ENCODE data around the gene BASP1.

BASP1 gene

DNA sequence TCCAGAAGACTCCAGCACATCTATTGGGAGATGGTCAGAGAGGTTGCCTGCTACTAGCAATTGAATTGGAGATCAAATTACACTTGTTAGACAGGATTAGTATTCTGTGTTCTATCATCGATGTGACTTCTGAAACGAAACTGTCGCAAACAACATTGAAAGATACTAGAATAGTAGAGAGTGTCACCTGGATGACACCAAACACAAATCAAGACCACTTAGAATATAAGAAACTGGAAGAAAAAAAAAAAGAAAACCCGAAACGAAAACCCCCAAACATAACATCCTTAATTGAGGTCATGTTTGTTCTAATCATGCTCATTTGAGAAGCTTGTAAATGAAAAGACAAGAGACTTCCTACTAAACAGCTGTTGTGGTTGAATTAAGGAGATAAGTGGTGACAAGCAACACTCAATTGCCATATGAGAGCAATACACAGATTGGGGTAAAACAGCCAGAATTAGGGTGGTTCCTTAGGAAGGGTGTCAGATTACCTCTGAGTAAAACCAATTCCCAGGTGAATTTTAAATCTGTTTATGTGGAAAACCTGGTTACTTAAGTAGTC, 97.6 kb downstream of the BASP1 start:
- no CpG with 5 or more reads among the region's 5 CpGs for WGBS, 2 donors (ENCODE audit: extremely low coverage in 2 of 2, insufficient read length in 2 of 2, insufficient replicate concordance in 1 of 2)
- no peak overlapping the region for H2BK5ac ChIP-seq (ENCODE audit: low read length)
- no peak for DNase-seq (ENCODE audit: low spot score)

GRCh38 chr5:17315710-17316221, 98.3 kb downstream of the BASP1 start:
- WGBS, 2 donors (ENCODE audit: extremely low coverage in 2 of 2, insufficient read length in 2 of 2, insufficient replicate concordance in 1 of 2), result no CpG with 5 or more reads among the region's 11 CpGs
- Histone ChIP-seq H3K14ac (ENCODE audit: low read length) (no peak overlapping the region), H3K27ac (replicated peaks; ENCODE audit: low read length) (no peak overlapping the region), H3K36me3 (replicated peaks in 1 of 2; ENCODE audit: control insufficient read depth in 2 of 2, insufficient read depth in 2 of 2, low read length in 2 of 2) (no peaks in the 10 kb centered on the region), H2AK5ac (ENCODE audit: low read depth, low read length) (no peak overlapping the region), H3K9me3 (replicated peaks in 1 of 2; ENCODE audit: control insufficient read depth in 2 of 2, insufficient read depth in 1 of 2, low read depth in 1 of 2, low read length in 2 of 2) (no peaks in the 10 kb centered on the region), H4K8ac (ENCODE audit: low read depth, low read length) (no peak overlapping the region), H3K4ac (ENCODE audit: low read length) (no peak overlapping the region), H3K18ac (ENCODE audit: low read length) (no peak overlapping the region), H2BK15ac (ENCODE audit: low read length) (no peak overlapping the region), H4K91ac (ENCODE audit: low read depth, low read length, poor library complexity) (no peak overlapping the region), H2BK5ac (ENCODE audit: low read length) (no peak overlapping the region), H2BK12ac (ENCODE audit: low read length) (no peak overlapping the region), H3K27me3 (ENCODE audit: control insufficient read depth in 3 of 3, insufficient read depth in 3 of 3, low read depth in 1 of 3, low read length in 3 of 3) (no peaks in the 10 kb centered on the region), H3K23ac (ENCODE audit: low read depth, low read length, poor library complexity) (no peak overlapping the region), H2BK120ac (ENCODE audit: low read depth, low read length) (no peak overlapping the region), H3K4me3 (ENCODE audit: low read length in 2 of 2) (no peak overlapping the region), H3K4me2 (ENCODE audit: insufficient read depth, low read length, poor library complexity, severe bottlenecking) (no peak overlapping the region), H3K4me1 (ENCODE audit: control insufficient read depth in 2 of 2, insufficient read depth in 1 of 2, low read depth in 1 of 2, low read length in 2 of 2) (peaks cover 3 to 10% of the 10 kb centered on the region in 2 donors), H2AFZ (ENCODE audit: low read length) (no peak overlapping the region), H3K9ac (ENCODE audit: low read depth, low read length, poor library complexity) (no peak overlapping the region), H3K79me1 (ENCODE audit: low read depth, low read length) (no peaks in the 10 kb centered on the region)
- DNase-seq (ENCODE audit: low spot score), result no peak

More for the DNA sequence above, 97.6 kb downstream of the BASP1 start:
- Histone ChIP-seq H4K91ac (ENCODE audit: low read depth, low read length, poor library complexity) (no peak overlapping the region), H3K36me3 (replicated peaks in 1 of 2; ENCODE audit: control insufficient read depth in 2 of 2, insufficient read depth in 2 of 2, low read length in 2 of 2) (no peaks in the 10 kb centered on the region), H3K14ac (ENCODE audit: low read length) (no peak overlapping the region), H3K4me2 (ENCODE audit: insufficient read depth, low read length, poor library complexity, severe bottlenecking) (no peak overlapping the region), H3K9me3 (replicated peaks in 1 of 2; ENCODE audit: control insufficient read depth in 2 of 2, insufficient read depth in 1 of 2, low read depth in 1 of 2, low read length in 2 of 2) (no peaks in the 10 kb centered on the region), H2BK12ac (ENCODE audit: low read length) (no peak overlapping the region), H3K4me3 (ENCODE audit: low read length in 2 of 2) (no peak overlapping the region), H3K23ac (ENCODE audit: low read depth, low read length, poor library complexity) (no peak overlapping the region), H3K27me3 (ENCODE audit: control insufficient read depth in 3 of 3, insufficient read depth in 3 of 3, low read depth in 1 of 3, low read length in 3 of 3) (no peaks in the 10 kb centered on the region), H3K4me1 (ENCODE audit: control insufficient read depth in 2 of 2, insufficient read depth in 1 of 2, low read depth in 1 of 2, low read length in 2 of 2) (peaks cover 3 to 10% of the 10 kb centered on the region in 2 donors), H2AFZ (ENCODE audit: low read length) (no peak overlapping the region), H3K18ac (ENCODE audit: low read length) (no peak overlapping the region), H3K27ac (replicated peaks; ENCODE audit: low read length) (no peak overlapping the region), H2AK5ac (ENCODE audit: low read depth, low read length) (no peak overlapping the region), H3K79me1 (ENCODE audit: low read depth, low read length) (no peaks in the 10 kb centered on the region), H3K9ac (ENCODE audit: low read depth, low read length, poor library complexity) (no peak overlapping the region), H2BK15ac (ENCODE audit: low read length) (no peak overlapping the region), H3K4ac (ENCODE audit: low read length) (no peak overlapping the region), H2BK120ac (ENCODE audit: low read depth, low read length) (no peak overlapping the region), H4K8ac (ENCODE audit: low read depth, low read length) (no peak overlapping the region)

DNA sequence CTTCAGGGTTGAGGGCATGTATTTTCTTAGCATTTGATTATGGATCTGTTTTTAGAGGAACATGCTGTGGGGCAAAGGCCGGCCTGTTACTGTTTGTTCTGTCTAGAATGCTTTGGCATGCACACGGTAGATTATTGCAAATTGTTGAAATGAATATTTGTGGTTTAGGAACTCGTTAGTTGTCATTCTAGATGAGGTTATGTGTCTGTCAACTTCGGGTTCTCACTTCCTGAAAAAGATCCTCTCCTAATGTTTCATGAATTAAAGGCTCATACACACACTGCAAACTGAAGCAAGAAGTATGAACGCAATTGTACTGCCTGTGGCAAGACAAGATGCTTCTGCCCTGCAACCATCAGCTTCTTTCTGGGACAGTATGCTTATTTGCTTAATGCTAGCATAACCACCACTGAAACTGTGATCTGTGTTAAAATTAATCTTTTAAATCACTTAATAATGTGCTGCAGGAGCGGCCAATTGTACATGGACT, 99.6 kb downstream of the BASP1 start:
- Histone ChIP-seq H4K8ac (ENCODE audit: low read depth, low read length) (no peak overlapping the region), H3K36me3 (replicated peaks in 1 of 2; ENCODE audit: control insufficient read depth in 2 of 2, insufficient read depth in 2 of 2, low read length in 2 of 2) (no peaks in the 10 kb centered on the region), H3K79me1 (ENCODE audit: low read depth, low read length) (no peaks in the 10 kb centered on the region), H3K4ac (ENCODE audit: low read length) (no peak overlapping the region), H3K4me1 (ENCODE audit: control insufficient read depth in 2 of 2, insufficient read depth in 1 of 2, low read depth in 1 of 2, low read length in 2 of 2) (peaks cover 3 to 10% of the 10 kb centered on the region in 2 donors), H3K18ac (ENCODE audit: low read length) (no peak overlapping the region), H2BK15ac (ENCODE audit: low read length) (no peak overlapping the region), H2BK5ac (ENCODE audit: low read length) (no peak overlapping the region), H2BK120ac (ENCODE audit: low read depth, low read length) (no peak overlapping the region), H3K27me3 (ENCODE audit: control insufficient read depth in 3 of 3, insufficient read depth in 3 of 3, low read depth in 1 of 3, low read length in 3 of 3) (no peaks in the 10 kb centered on the region), H2AK5ac (ENCODE audit: low read depth, low read length) (no peak overlapping the region), H3K9me3 (replicated peaks in 1 of 2; ENCODE audit: control insufficient read depth in 2 of 2, insufficient read depth in 1 of 2, low read depth in 1 of 2, low read length in 2 of 2) (no peaks in the 10 kb centered on the region), H3K14ac (ENCODE audit: low read length) (no peak overlapping the region), H4K91ac (ENCODE audit: low read depth, low read length, poor library complexity) (no peak overlapping the region), H3K23ac (ENCODE audit: low read depth, low read length, poor library complexity) (no peak overlapping the region), H2AFZ (ENCODE audit: low read length) (peak overlapping the region; percentile 41), H2BK12ac (ENCODE audit: low read length) (no peak overlapping the region), H3K9ac (ENCODE audit: low read depth, low read length, poor library complexity) (no peak overlapping the region), H3K27ac (replicated peaks; ENCODE audit: low read length) (no peak overlapping the region), H3K4me2 (ENCODE audit: insufficient read depth, low read length, poor library complexity, severe bottlenecking) (no peak overlapping the region), H3K4me3 (ENCODE audit: low read length in 2 of 2) (no peak overlapping the region)
- DNase-seq (ENCODE audit: low spot score), result no peak
- WGBS, 2 donors (ENCODE audit: extremely low coverage in 2 of 2, insufficient read length in 2 of 2, insufficient replicate concordance in 1 of 2), result no CpG with 5 or more reads among the region's 6 CpGs

DNA sequence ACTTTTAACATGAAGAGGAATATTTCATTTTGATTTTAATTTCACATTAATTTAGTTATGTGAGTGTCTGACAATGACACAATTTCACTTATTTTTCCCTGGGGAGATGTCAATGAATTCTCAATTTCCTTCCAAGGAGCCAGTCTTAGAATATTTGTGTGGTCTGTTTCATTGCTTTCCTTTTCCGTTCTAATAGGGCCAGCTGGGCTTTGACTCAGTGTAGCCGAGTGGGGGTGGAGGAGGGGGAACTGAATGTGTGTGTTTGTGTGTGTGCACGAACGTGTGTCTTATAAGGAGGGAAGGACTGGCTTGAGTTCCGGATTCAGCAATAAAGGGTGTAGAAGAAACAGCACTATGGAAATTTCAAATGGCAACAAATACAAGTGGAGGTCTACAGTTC, 100.0 kb downstream of the BASP1 start:
- no peak overlapping the region for H2AFZ ChIP-seq (ENCODE audit: low read length)
- no peak overlapping the region for H3K14ac ChIP-seq (ENCODE audit: low read length)
- H3K36me3 ChIP-seq (replicated peaks in 1 of 2; ENCODE audit: control insufficient read depth in 2 of 2, insufficient read depth in 2 of 2, low read length in 2 of 2), result no peaks in the 10 kb centered on the region
- no peak overlapping the region for H2BK120ac ChIP-seq (ENCODE audit: low read depth, low read length)
- no peaks in the 10 kb centered on the region for H3K9me3 ChIP-seq (replicated peaks in 1 of 2; ENCODE audit: control insufficient read depth in 2 of 2, insufficient read depth in 1 of 2, low read depth in 1 of 2, low read length in 2 of 2)
- H4K91ac ChIP-seq (ENCODE audit: low read depth, low read length, poor library complexity), result no peak overlapping the region
- no peak overlapping the region for H3K27ac ChIP-seq (replicated peaks; ENCODE audit: low read length)
- no peak for DNase-seq (ENCODE audit: low spot score)
- H2AK5ac ChIP-seq (ENCODE audit: low read depth, low read length), result no peak overlapping the region
- H3K4me1 ChIP-seq (ENCODE audit: control insufficient read depth in 2 of 2, insufficient read depth in 1 of 2, low read depth in 1 of 2, low read length in 2 of 2), result peaks cover 3 to 10% of the 10 kb centered on the region in 2 donors
- no peak overlapping the region for H2BK15ac ChIP-seq (ENCODE audit: low read length)
- H3K23ac ChIP-seq (ENCODE audit: low read depth, low read length, poor library complexity), result no peak overlapping the region
- no peak overlapping the region for H3K18ac ChIP-seq (ENCODE audit: low read length)
- no peak overlapping the region for H3K4me2 ChIP-seq (ENCODE audit: insufficient read depth, low read length, poor library complexity, severe bottlenecking)
- no peak overlapping the region for H3K9ac ChIP-seq (ENCODE audit: low read depth, low read length, poor library complexity)
- no peak overlapping the region for H3K4ac ChIP-seq (ENCODE audit: low read length)
- H3K27me3 ChIP-seq (ENCODE audit: control insufficient read depth in 3 of 3, insufficient read depth in 3 of 3, low read depth in 1 of 3, low read length in 3 of 3), result no peaks in the 10 kb centered on the region
- no peak overlapping the region for H2BK12ac ChIP-seq (ENCODE audit: low read length)
- no peak overlapping the region for H3K4me3 ChIP-seq (ENCODE audit: low read length in 2 of 2)
- H3K79me1 ChIP-seq (ENCODE audit: low read depth, low read length), result no peaks in the 10 kb centered on the region
- WGBS, 2 donors (ENCODE audit: extremely low coverage in 2 of 2, insufficient read length in 2 of 2, insufficient replicate concordance in 1 of 2), result no CpG with 5 or more reads among the region's 5 CpGs
- no peak overlapping the region for H2BK5ac ChIP-seq (ENCODE audit: low read length)
- H4K8ac ChIP-seq (ENCODE audit: low read depth, low read length), result no peak overlapping the region

Measured in neuronal stem cell (in vitro differentiated cells).